Subcutaneous adipose tissue (tissue), 4 donors: ENCODE results near the gene PVR. TPM values are rescaled to one million over a fixed set of nuclear protein-coding genes. Genes with fewer than 3 reads are reported as not detected.

Experiments used
- total RNA-seq, 4 donors: library from RNA; depleted of rRNA; stranded (reverse); fragments of >200 nt; gene quantifications; one replicate each; pipeline ENCODE4 v1.1.0, GENCODE V29; 2016
- TF ChIP-seq, protein P1 (sequence below): fragments of 450-650 bp; IDR thresholded peaks from one replicate; pipeline ENCODE4 v1.5.1; 2016; ENCODE audit warnings: low read depth, mild to moderate bottlenecking, control low read depth, antibody characterized with exemption, moderate library complexity

Gene PVR
- total RNA-seq, 4 donors from 2014 or later, result 9.5 to 15.0 (median 10.4) TPM

DNA sequence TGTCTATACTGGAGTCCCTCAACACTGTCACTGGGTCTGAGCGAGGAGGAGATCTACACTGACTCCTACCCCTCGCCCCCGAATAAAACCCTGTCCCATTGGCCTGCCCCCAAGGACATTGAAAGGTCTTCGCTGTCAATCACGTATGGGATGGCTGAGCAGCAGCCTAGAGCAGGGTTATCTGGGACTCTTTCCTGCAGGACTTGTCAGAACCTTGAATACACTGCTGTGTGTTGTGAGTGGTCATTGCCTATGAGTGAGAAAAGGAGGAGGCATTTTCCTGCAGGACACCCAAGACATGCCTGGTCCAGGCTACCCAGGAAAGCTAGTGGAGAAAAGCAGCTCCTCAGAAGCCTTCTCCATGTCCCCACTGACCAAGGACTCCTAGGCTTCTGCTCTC, 9.6 kb downstream of the PVR start:
- TF ChIP-seq, protein P1, sequence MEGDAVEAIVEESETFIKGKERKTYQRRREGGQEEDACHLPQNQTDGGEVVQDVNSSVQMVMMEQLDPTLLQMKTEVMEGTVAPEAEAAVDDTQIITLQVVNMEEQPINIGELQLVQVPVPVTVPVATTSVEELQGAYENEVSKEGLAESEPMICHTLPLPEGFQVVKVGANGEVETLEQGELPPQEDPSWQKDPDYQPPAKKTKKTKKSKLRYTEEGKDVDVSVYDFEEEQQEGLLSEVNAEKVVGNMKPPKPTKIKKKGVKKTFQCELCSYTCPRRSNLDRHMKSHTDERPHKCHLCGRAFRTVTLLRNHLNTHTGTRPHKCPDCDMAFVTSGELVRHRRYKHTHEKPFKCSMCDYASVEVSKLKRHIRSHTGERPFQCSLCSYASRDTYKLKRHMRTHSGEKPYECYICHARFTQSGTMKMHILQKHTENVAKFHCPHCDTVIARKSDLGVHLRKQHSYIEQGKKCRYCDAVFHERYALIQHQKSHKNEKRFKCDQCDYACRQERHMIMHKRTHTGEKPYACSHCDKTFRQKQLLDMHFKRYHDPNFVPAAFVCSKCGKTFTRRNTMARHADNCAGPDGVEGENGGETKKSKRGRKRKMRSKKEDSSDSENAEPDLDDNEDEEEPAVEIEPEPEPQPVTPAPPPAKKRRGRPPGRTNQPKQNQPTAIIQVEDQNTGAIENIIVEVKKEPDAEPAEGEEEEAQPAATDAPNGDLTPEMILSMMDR, result no peak

DNA sequence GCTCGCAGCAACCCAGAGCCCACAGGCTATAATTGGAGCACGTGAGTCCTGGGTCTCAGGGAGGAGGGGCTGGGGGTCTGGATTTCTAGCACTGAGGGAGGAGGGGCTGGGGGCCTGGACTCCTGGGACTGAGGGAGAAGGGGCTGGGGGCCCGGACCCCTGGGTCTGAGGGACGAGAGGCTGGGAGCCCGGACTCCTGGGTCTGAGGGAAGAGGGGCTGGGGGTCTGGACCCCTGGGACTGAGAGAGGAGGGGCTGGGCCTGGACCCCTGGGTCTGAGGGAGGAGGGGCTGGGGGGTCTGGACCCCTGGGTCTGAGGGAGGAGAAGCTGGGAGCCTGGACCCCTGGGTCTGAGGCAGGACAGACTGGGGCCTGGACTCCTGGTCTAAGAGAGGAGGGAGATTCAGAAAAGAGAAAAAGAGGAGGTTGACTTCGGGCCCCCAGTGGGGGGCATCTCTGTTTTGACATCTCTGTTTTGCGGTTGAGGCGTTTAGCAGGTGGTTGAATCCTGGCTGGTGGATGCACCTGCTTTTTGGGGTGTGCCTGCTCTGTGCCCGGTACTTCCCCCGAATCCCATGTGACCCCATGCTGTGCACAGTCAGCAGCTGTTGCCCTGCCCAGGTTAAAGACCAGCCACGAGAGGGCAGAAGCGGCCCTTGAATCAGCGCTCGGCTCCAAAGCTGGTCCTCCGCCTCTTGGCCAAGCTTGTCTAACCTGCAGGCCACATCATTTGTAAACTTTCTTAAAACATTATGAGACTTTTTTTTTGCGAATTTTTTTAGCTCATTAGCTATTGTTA, 10.5 kb downstream of the PVR start:
- TF ChIP-seq, protein P1, result no peak

DNA sequence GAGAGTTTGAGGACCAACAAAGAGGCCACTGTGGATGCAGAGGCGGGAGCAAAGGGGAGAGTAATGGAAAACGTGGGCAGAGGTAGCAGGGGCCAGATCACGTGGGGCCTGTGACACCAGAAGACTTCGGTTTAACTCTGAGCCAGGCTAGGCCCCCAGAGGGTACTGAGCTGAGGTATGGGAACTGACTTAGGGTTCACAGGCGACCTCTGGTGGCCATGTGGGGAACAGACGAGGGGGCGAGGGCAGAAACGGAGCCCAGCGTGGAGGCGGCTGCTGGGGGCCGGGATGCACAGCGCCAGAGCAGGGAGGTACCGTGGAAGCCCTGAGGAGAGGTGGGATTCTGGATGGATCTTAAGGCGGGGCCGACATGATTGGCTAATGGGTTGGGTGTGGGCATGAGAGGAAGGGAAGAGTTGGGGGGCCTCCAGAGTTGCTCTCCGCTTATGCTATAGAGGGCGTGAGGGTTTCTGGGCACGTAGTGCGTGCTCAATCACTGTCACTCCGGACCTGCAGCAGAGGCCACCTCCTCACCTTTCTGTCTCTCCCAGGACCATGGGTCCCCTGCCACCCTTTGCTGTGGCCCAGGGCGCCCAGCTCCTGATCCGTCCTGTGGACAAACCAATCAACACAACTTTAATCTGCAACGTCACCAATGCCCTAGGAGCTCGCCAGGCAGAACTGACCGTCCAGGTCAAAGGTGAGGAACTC, 13.7 kb downstream of the PVR start:
- TF ChIP-seq, protein P1, result no peak

DNA sequence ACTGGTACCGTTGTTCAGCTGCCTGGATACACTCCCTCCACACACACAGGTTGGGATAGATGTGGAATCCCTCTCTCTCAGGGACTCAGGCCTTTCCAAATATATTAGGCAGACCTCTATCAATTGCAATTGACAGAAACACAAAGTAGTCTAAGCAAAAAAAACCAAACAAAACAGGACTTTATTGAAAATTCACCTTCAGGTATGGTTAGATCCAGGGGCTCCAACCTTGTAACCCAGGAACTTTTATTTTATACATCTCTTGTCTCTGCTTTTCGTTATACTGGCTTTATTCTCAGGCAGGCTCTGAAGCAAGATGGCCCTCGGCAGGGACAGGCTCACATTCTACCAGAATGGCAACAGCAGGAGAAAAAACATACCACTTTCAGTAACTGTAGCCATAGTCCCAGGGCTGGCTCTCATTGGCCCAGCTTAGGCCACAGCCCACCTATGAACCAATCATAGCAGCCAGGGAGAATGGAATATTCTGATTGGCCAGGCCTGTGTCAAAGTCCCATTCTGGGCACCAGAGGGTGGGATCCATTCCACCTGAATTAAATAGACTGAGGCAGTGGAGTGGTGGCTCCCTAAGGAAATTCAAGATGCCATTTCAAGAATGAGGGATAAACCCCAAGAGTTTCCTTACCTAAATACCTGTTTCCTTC, 14.5 kb downstream of the PVR start:
- TF ChIP-seq, protein P1, result no peak

DNA sequence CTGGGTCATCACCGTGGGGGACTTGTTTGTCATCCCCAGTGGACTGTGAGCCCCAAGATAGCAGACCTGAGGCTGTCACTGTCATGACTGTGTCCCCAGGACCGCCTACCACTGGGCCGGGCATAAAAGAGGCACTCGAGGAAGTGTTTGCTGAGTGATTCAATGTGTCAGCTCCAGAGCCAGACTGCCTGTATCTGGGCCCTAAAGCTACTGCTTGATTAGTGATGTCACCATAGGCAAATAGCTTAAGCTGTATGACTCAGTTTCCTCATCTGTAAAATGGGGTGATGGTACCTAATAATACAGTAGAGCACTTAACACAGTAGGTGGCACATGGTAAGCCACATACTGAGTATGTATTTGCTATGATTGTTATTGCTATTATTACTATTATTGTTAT, 16.4 kb downstream of the PVR start:
- TF ChIP-seq, protein P1, result no peak

DNA sequence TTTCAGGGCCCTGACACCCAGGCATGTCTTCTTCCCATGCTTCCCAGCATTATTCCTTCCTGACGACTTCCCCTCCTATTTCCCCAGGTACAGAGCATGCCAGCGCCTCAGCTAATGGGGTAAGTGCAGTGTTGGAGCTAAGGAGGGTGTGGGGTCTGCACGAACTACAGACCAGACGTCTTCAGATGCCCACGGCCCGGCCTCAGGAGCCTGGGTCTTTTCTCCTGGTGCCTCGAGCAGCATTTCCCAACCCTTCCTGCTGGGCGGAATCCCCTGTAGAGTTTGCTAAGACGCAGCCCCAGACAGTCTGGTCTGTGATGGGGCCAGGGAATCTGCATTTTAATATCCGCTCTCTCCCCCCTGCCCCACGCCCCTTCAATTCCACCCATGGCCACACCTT, 17.5 kb downstream of the PVR start:
- TF ChIP-seq, protein P1, result no peak

DNA sequence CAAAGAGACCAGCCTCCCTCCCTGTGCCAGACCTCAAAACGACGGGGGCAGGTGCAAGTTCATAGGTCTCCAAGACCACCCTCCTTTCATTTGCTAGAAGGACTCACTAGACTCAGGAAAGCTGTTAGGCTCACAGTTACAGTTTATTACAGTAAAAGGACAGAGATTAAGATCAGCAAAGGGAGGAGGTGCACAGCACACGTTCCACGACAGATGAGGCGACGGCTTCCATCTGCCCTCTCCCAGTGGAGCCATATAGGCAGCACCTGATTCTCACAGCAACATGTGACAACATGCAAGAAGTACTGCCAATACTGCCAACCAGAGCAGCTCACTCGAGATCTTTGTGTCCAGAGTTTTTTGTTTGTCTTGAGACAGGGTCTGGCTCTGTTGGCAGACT, 18.2 kb downstream of the PVR start:
- TF ChIP-seq, protein P1, result no peak
